HepG2 (cell line): ENCODE results near the gene RPA4. TPM values are rescaled to one million over a fixed set of nuclear protein-coding genes. Genes with fewer than 3 reads are reported as not detected.

ENCODE experiments used
- ATAC-seq: fragments of 200-7000 bp; cut with Tn5 transposase; 3 replicates; pipeline ENCODE4 v1.9.1; 2020; ENCODE audit warnings: mild to moderate bottlenecking, moderate library complexity
- BruUV-seq: library from RNA; stranded (reverse); fragments of 400-500 nt; replicated peaks from 2 replicates; lab custom pipeline; 2021; lab: Mats Ljungman, UMichigan
- CTCF ChIA-PET: fragments of 300-600 bp; formaldehyde crosslinking; extraction: SDS; loops from one replicate; lab custom pipeline; 2021; ENCODE audit warnings: low total read pairs, inconsistent platforms, low intra/inter-chr PET ratio; lab: Yijun Ruan, JAX
- POLR2A ChIA-PET: fragments of 350-600 bp; sonication (Branson Sonifier 250); formaldehyde crosslinking; loops from one replicate; lab custom pipeline; 2020; ENCODE audit warnings: antibody characterized with exemption, inconsistent platforms; lab: Yijun Ruan, JAX
- DNase-seq: peaks from one replicate; pipeline ENCODE4 v3.0.0-alpha.2; 2015; ENCODE audit warnings: low spot score
- FAIRE-seq: peaks from 3 replicates; lab custom pipeline; 2011; peaks lifted over from hg19 to GRCh38; lab: Jason Lieb, UNC
- H2AFZ ChIP-seq: one replicate; pipeline ENCODE4 v1.6.1; 2011; ENCODE audit warnings: low read length, inconsistent platforms
- H3K27ac ChIP-seq: fragments of 300-600 bp; 3 replicates; pipeline ENCODE4 v1.8.0; 2011; ENCODE audit warnings: mixed run types, mild to moderate bottlenecking, mixed read lengths, low read length, inconsistent platforms; ENCODE audit not compliant: insufficient read depth; ENCODE audit errors: extremely low read length
- H3K27me3 ChIP-seq, 2 experiments: fragments of 200-600 bp in 1 of 2; 2 replicates in 1 of 2; 3 replicates in 1 of 2; pipeline versions ENCODE4 v1.6.0 to v1.8.0; 2011; ENCODE audit warnings: low read length in 2 of 2, mild to moderate bottlenecking in 2 of 2, moderate library complexity in 2 of 2, inconsistent platforms in 1 of 2; ENCODE audit not compliant: insufficient read depth in 2 of 2, control insufficient read depth in 1 of 2
- H3K36me3 ChIP-seq, 2 experiments: fragments of 200-600 bp in 1 of 2; replicated peaks in 1 of 2; 2 replicates in 1 of 2; 3 replicates in 1 of 2; pipeline versions ENCODE4 v1.5.1 to v1.8.0; 2011; ENCODE audit warnings: low read length in 2 of 2, inconsistent platforms in 1 of 2; ENCODE audit not compliant: insufficient read depth in 2 of 2, control insufficient read depth in 1 of 2
- H3K4me1 ChIP-seq: 2 replicates; pipeline ENCODE4 v1.5.1; 2012; ENCODE audit warnings: low read length, inconsistent platforms; ENCODE audit not compliant: insufficient read depth
- H3K4me2 ChIP-seq: 2 replicates; pipeline ENCODE4 v1.6.0; 2011; ENCODE audit warnings: low read depth, low read length, inconsistent platforms
- H3K4me3 ChIP-seq, 3 experiments: fragments of 200-600 bp in 1 of 3; sonication (generic), shearing (Covaris generic) in 1 of 3; replicated peaks in 1 of 3; 2 replicates each; pipeline ENCODE4 v1.5.1; 2011 to 2016; ENCODE audit warnings: low read length in 3 of 3, inconsistent platforms in 2 of 3, low read depth in 2 of 3, mild to moderate bottlenecking in 2 of 3, control low read depth in 1 of 3, mixed read lengths in 1 of 3; ENCODE audit not compliant: insufficient read depth in 1 of 3
- H3K79me2 ChIP-seq: one replicate; pipeline ENCODE4 v1.6.1; 2011; ENCODE audit warnings: low read length, inconsistent platforms; ENCODE audit not compliant: insufficient read depth
- H3K9ac ChIP-seq: 2 replicates; pipeline ENCODE4 v1.6.0; 2011; ENCODE audit warnings: mild to moderate bottlenecking, low read depth, low read length, inconsistent platforms; ENCODE audit not compliant: insufficient read depth
- H3K9me3 ChIP-seq: 2 replicates; pipeline ENCODE4 v1.5.1; 2012; ENCODE audit warnings: mild to moderate bottlenecking, low read length
- H4K20me1 ChIP-seq: 2 replicates; pipeline ENCODE4 v1.6.0; 2011; ENCODE audit warnings: inconsistent platforms, mild to moderate bottlenecking, low read length, moderate library complexity; ENCODE audit not compliant: insufficient read depth
- ATF1 ChIP-seq: IDR thresholded peaks from 2 replicates; pipeline ENCODE4 v1.6.1; 2016; ENCODE audit warnings: mild to moderate bottlenecking, control low read depth
- CSRNP2 ChIP-seq: sonication (generic); formaldehyde crosslinking; conservative IDR thresholded peaks from 2 replicates; pipeline ENCODE4 v1.8.0; 2022; ENCODE audit warnings: low read depth, missing genetic modification reagents
- E2F5 ChIP-seq: sonication (generic); formaldehyde crosslinking; conservative IDR thresholded peaks from 2 replicates; pipeline ENCODE4 v1.4.0; 2020; ENCODE audit warnings: missing genetic modification reagents
- HOXA9 ChIP-seq: sonication (generic); formaldehyde crosslinking; IDR thresholded peaks from 2 replicates; pipeline ENCODE4 v1.8.1; 2022; ENCODE audit warnings: missing genetic modification reagents, mild to moderate bottlenecking, moderate library complexity, borderline replicate concordance
- PITX1 ChIP-seq: sonication (generic); formaldehyde crosslinking; IDR thresholded peaks from 2 replicates; pipeline ENCODE4 v1.5.1; 2020; ENCODE audit warnings: mild to moderate bottlenecking, missing genetic modification reagents
- RARA ChIP-seq: IDR thresholded peaks from 2 replicates; pipeline ENCODE4 v1.6.1; 2016; ENCODE audit warnings: missing genetic modification reagents, missing compliant biosample characterization
- SIN3B ChIP-seq: fragments of 150-350 bp; IDR thresholded peaks from 2 replicates; pipeline ENCODE4 v1.6.1; 2014; ENCODE audit warnings: low read length
- ZBTB37 ChIP-seq: sonication (generic); formaldehyde crosslinking; IDR thresholded peaks from 2 replicates; pipeline ENCODE4 v1.4.0; 2020; ENCODE audit warnings: mild to moderate bottlenecking, missing genetic modification reagents
- ZNF44 ChIP-seq: sonication (generic); formaldehyde crosslinking; IDR thresholded peaks from 2 replicates; pipeline ENCODE4 v1.5.1; 2020; ENCODE audit warnings: mild to moderate bottlenecking, missing genetic modification reagents
- ZNF552 ChIP-seq: sonication (generic); formaldehyde crosslinking; IDR thresholded peaks from 2 replicates; pipeline ENCODE4 v1.9.0; 2022; ENCODE audit warnings: missing genetic modification reagents, mild to moderate bottlenecking, borderline replicate concordance
- ZNF792 ChIP-seq: IDR thresholded peaks from 2 replicates; pipeline ENCODE4 v1.6.1; 2016
- ZNF879 ChIP-seq: sonication (generic); formaldehyde crosslinking; IDR thresholded peaks from 2 replicates; pipeline ENCODE4 v1.8.1; 2023; ENCODE audit warnings: missing genetic modification reagents
- ZNF891 ChIP-seq: sonication (generic); formaldehyde crosslinking; IDR thresholded peaks from 2 replicates; pipeline ENCODE4 v1.5.0; 2020; ENCODE audit warnings: mild to moderate bottlenecking, missing genetic modification reagents
- ZSCAN25 ChIP-seq: sonication (generic); formaldehyde crosslinking; IDR thresholded peaks from 2 replicates; pipeline ENCODE4 v1.8.0; 2022; ENCODE audit warnings: mild to moderate bottlenecking, missing genetic modification reagents
- WGBS: methylation state at CpG from one replicate; pipeline ENCODE4 v1.1.6; 2017; ENCODE audit warnings: low lambda C conversion rate; 5-methylcytosine and 5-hydroxymethylcytosine counted together
- in situ Hi-C: cut with HindIII; loops from 2 replicates; pipeline ENCODE4 v1.10.0; 2017; ENCODE audit warnings: low pct_unique_long_range_greater_than_20kb; ENCODE audit not compliant: extremely low pct_ligation_motif_present
- intact Hi-C: fragments of 100-400 bp; cut with micrococcal nuclease; formaldehyde crosslinking; loops from one replicate; pipeline ENCODE4 v1.10.0; 2022; ENCODE audit not compliant: unreplicated experiment
- polyA plus RNA-seq, 8 experiments: library from polyadenylated mRNA; depleted of rRNA in 3 of 8; stranded (reverse) in 7 of 8; unstranded in 1 of 8; fragments of >200 nt; fragmentation: Illumina TruSeq in 4 of 8; extraction: Trizol in 4 of 8; gene quantifications; 2 replicates each; pipeline versions ENCODE4 v1.2.1 to v1.2.3, GENCODE V29; 2011 to 2016; ENCODE audit warnings: low read depth in 4 of 8, missing spikeins in 1 of 8, mixed read lengths in 1 of 8; ENCODE audit not compliant: insufficient read depth in 1 of 8
- total RNA-seq, 5 experiments: library from RNA; depleted of rRNA; stranded (reverse); fragments of >200 nt; fragmentation: Illumina TruSeq; extraction: Trizol; gene quantifications; 2 replicates each; pipeline ENCODE4 v1.2.3, GENCODE V29; 2016; ENCODE audit warnings: low read depth in 1 of 5
- TF ChIP-seq, protein P1 (sequence below): sonication (generic); formaldehyde crosslinking; IDR thresholded peaks from 2 replicates; pipeline ENCODE4 v1.5.1; 2020; ENCODE audit warnings: missing genetic modification reagents, mild to moderate bottlenecking, borderline replicate concordance

The RPA4 gene
- total and polyA plus RNA-seq, 2 of the 13 experiments (the other 11 are each of a cell fraction or from before 2014, with no cell fraction given), result 0.38 TPM; not detected in 1

- 91% methylated on average over 4 of the region's 4 CpGs for WGBS
- POLR2A ChIA-PET, result no interaction called here
Observed at GRCh38 chrX:96861661-96862060, 22.0 kb upstream of the RPA4 start.

GRCh38 chrX:96884027-96884426 is 319 bp downstream of the RPA4 start:
- no peak overlapping the region for H3K27ac ChIP-seq
- H3K9me3 ChIP-seq, result no peaks in the 10 kb centered on the region
- in situ Hi-C loops (no loop called here), intact Hi-C loops (no loop called here)
- ChIA-PET POLR2A (no interaction called here), CTCF (no interaction called here)
- no peak for FAIRE-seq
- H3K79me2 ChIP-seq, result no peaks in the 10 kb centered on the region
- no peaks in the 10 kb centered on the region for H3K4me1 ChIP-seq
- no peaks in the 10 kb centered on the region for H3K27me3 ChIP-seq
- no peaks in the 10 kb centered on the region for H4K20me1 ChIP-seq
- WGBS, result 83% methylated on average over 1 of the region's 13 CpGs
- BruUV-seq, result no TSS peak
- no peak overlapping the region for H3K9ac ChIP-seq
- no peaks in the 10 kb centered on the region for H3K36me3 ChIP-seq
- no peak overlapping the region for H3K4me2 ChIP-seq
- no peak overlapping the region for H2AFZ ChIP-seq
- no peak overlapping the region for H3K4me3 ChIP-seq
- no peak for ATAC-seq
- DNase-seq, result no peak
- TF ChIP-seq SIN3B (no peak), E2F5 (CRISPR knock-in tag) (no peak), ZNF879 (no peak), ZNF891 (CRISPR knock-in tag) (no peak), HOXA9 (CRISPR knock-in tag) (no peak), PITX1 (CRISPR knock-in tag) (no peak), ZNF552 (CRISPR knock-in tag) (no peak), RARA (no peak), CSRNP2 (no peak), ZNF792 (CRISPR knock-in tag) (no peak), ZBTB37 (CRISPR knock-in tag) (no peak), ZNF44 (no peak), ZSCAN25 (CRISPR knock-in tag) (no peak)
- TF ChIP-seq, protein P1, sequence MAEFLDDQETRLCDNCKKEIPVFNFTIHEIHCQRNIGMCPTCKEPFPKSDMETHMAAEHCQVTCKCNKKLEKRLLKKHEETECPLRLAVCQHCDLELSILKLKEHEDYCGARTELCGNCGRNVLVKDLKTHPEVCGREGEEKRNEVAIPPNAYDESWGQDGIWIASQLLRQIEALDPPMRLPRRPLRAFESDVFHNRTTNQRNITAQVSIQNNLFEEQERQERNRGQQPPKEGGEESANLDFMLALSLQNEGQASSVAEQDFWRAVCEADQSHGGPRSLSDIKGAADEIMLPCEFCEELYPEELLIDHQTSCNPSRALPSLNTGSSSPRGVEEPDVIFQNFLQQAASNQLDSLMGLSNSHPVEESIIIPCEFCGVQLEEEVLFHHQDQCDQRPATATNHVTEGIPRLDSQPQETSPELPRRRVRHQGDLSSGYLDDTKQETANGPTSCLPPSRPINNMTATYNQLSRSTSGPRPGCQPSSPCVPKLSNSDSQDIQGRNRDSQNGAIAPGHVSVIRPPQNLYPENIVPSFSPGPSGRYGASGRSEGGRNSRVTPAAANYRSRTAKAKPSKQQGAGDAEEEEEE (CRISPR knock-in tag), result no peak

More at GRCh38 chrX:96861661-96862060, 22.0 kb upstream of the RPA4 start:
- no peaks in the 10 kb centered on the region for H3K9me3 ChIP-seq
- H3K4me2 ChIP-seq, result no peak overlapping the region
- H4K20me1 ChIP-seq, result no peaks in the 10 kb centered on the region
- in situ Hi-C loops, result no loop called here
- ATAC-seq, result no peak
- no peak for FAIRE-seq
- no TSS peak for BruUV-seq
- DNase-seq, result no peak
- no peak overlapping the region for H2AFZ ChIP-seq
- CTCF ChIA-PET, result no interaction called here
- no peaks in the 10 kb centered on the region for H3K27me3 ChIP-seq
- no peaks in the 10 kb centered on the region for H3K36me3 ChIP-seq
- no peak overlapping the region for H3K4me3 ChIP-seq
- no peak overlapping the region for H3K9ac ChIP-seq
- H3K4me1 ChIP-seq, result no peaks in the 10 kb centered on the region
- no peaks in the 10 kb centered on the region for H3K79me2 ChIP-seq
- H3K27ac ChIP-seq, result no peak overlapping the region
- TF ChIP-seq HOXA9 (CRISPR knock-in tag) (no peak), ATF1 (CRISPR knock-in tag) (no peak)
- intact Hi-C loops, result no loop called here
